ENCODE results near the gene HSPB7.

GRCh38 chr1:15973772-15974171 is 44.1 kb downstream of the HSPB7 start:
- TF ChIP-seq CTCF (IDR thresholded peaks at IDR 0.05; ENCODE audit: low read depth, low read length) (no peak), EZH2phosphoT487 (IDR thresholded peaks at IDR 0.05; ENCODE audit: low read depth) (no peak)

Measured in OCI-LY3 (cell line).